ENCODE data around the gene NMRK2.
"Not testable (repeated sequence)": the region's sequence is repeated elsewhere in the genome, so short reads cannot be mapped to it uniquely, and the experiment has no call there.

NMRK2 gene

GRCh38 chr19:3932931-3933810 is at the start of gene NMRK2:
TSS of gene NMRK2 (plus strand) at chr19:3933069. CDS start at chr19:3933672, 603 bp downstream.
- DNase-seq = no peak

- no peak for DNase-seq
Measured at GRCh38 chr19:3890591-3890990, 42.3 kb upstream of the NMRK2 start.

GRCh38 chr19:3893509-3894179 is 39.2 kb upstream of the NMRK2 start:
- no peak for DNase-seq

GRCh38 chr19:3894959-3895358 is 37.9 kb upstream of the NMRK2 start:
- not testable (repeated sequence) for DNase-seq

- no peak for DNase-seq
Measured at GRCh38 chr19:3895788-3896187, 37.1 kb upstream of the NMRK2 start.

GRCh38 chr19:3897936-3898335 is 34.9 kb upstream of the NMRK2 start:
- no peak for DNase-seq

- no peak for DNase-seq
Measured at GRCh38 chr19:3898426-3898825, 34.4 kb upstream of the NMRK2 start.

- no peak for DNase-seq
Measured at GRCh38 chr19:3899531-3900294, 33.2 kb upstream of the NMRK2 start.

GRCh38 chr19:3902317-3902973 is 30.4 kb upstream of the NMRK2 start:
- DNase-seq = no peak

- no peak for DNase-seq
Measured at GRCh38 chr19:3904233-3904632, 28.6 kb upstream of the NMRK2 start.

- no peak for DNase-seq
Measured at GRCh38 chr19:3907626-3908265, 25.1 kb upstream of the NMRK2 start.

GRCh38 chr19:3908266-3909054 is 24.4 kb upstream of the NMRK2 start:
- DNase-seq = no peak

GRCh38 chr19:3910105-3910504 is 22.8 kb upstream of the NMRK2 start:
- DNase-seq = no peak

- no peak for DNase-seq
Measured at GRCh38 chr19:3914199-3914598, 18.7 kb upstream of the NMRK2 start.

- no peak for DNase-seq
Measured at GRCh38 chr19:3916033-3916432, 16.8 kb upstream of the NMRK2 start.

GRCh38 chr19:3919793-3920192 is 13.1 kb upstream of the NMRK2 start:
- no peak for DNase-seq

- DNase-seq = no peak
Measured at GRCh38 chr19:3923096-3923758, 9.6 kb upstream of the NMRK2 start.

GRCh38 chr19:3923912-3924311 is 9.0 kb upstream of the NMRK2 start:
- DNase-seq = no peak

- DNase-seq = no peak
Measured at GRCh38 chr19:3931041-3931440, 1.8 kb upstream of the NMRK2 start.

- DNase-seq = no peak
Measured at GRCh38 chr19:3936506-3937442, 3.9 kb downstream of the NMRK2 start.

Measured in GF-D8 (cell line).